ENCODE results near the gene CAMK4. TPM values are rescaled to one million over a fixed set of nuclear protein-coding genes. Genes with fewer than 3 reads are reported as not detected.

CAMK4 gene
- total RNA-seq, 1 donor from 2014 or later = 33.7 TPM

DNA sequence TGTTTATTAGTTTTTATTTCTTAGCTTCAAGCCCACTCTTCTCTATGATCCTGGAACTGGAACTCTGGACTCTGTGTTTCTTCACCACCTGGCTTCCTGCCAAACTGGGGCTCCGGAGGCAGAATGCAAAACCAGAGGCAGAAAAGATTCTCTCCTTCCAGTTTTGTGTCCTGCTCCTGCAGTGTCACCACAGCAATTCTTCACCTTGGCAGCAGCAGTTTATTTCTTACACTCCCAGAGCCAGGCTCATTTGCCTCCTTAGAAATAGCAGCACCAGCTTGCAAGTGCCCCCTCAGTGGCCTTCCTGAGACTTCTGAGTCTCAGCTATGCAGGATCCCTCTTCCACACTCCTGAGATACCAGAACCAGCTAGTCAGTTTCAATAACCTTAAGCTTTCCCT, 26.7 kb upstream of the CAMK4 start:
- H3K27me3 Mint-ChIP-seq (ENCODE audit: unreplicated experiment) = no peaks in the 10 kb centered on the region
- no peak overlapping the region for H3K4me3 Mint-ChIP-seq (ENCODE audit: unreplicated experiment)
- H3K27ac Mint-ChIP-seq (ENCODE audit: unreplicated experiment) = no peak overlapping the region
- no peak for TF ChIP-seq CTCF (IDR thresholded peaks at IDR 0.05; ENCODE audit: partially characterized antibody, unreplicated experiment)
- no peaks in the 10 kb centered on the region for H3K36me3 Mint-ChIP-seq (ENCODE audit: unreplicated experiment)
- no peaks in the 10 kb centered on the region for H3K4me1 Mint-ChIP-seq (ENCODE audit: low read depth, unreplicated experiment)
- DNase-seq = peak; percentile 14
- no peaks in the 10 kb centered on the region for H3K9me3 Mint-ChIP-seq (ENCODE audit: unreplicated experiment)

DNA sequence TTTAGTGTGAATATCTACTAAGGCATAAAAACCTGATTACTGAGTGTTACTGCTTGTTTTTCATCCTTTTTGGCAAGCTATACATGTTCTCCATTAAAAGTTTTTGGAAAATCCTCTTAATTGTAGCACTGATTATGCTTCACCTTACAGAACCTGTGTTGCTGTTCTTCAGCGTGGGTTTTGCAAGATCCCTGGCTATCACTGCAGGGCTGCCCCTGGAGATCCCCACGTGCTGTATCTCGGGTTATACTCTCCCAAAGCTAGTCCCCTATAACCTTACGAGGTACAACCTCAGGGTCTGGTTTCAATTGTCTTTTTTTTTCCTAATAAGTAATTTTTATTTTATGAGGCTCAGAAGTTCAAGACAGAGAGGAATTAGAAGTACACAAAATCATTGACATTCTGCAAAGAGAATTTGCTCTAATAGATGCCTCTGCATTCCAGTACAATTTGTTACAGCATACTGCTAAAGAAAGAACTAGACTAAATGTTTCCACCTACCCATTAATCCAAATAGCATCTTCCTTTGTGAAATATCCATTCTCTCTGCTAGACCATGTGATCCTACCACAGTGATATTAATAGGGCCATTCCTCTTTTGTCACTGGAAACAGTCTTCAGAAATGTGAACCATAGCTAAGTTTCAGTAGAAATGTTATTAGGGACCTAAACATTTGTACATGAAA, 25.8 kb upstream of the CAMK4 start:
- TF ChIP-seq CTCF (IDR thresholded peaks at IDR 0.05; ENCODE audit: partially characterized antibody, unreplicated experiment) = no peak
- no peaks in the 10 kb centered on the region for H3K4me1 Mint-ChIP-seq (ENCODE audit: low read depth, unreplicated experiment)

GRCh38 chr5:111200828-111201227, 23.4 kb upstream of the CAMK4 start:
- Mint-ChIP-seq H3K9me3 (ENCODE audit: unreplicated experiment) (no peaks in the 10 kb centered on the region), H3K4me1 (ENCODE audit: low read depth, unreplicated experiment) (peaks cover 4% of the 10 kb centered on the region), H3K4me3 (ENCODE audit: unreplicated experiment) (no peak overlapping the region), H3K27me3 (ENCODE audit: unreplicated experiment) (no peaks in the 10 kb centered on the region), H3K36me3 (ENCODE audit: unreplicated experiment) (no peaks in the 10 kb centered on the region), H3K27ac (ENCODE audit: unreplicated experiment) (no peak overlapping the region)
- no peak for DNase-seq
- TF ChIP-seq CTCF (IDR thresholded peaks at IDR 0.05; ENCODE audit: partially characterized antibody, unreplicated experiment) = no peak

More for the DNA sequence above, 25.8 kb upstream of the CAMK4 start:
- DNase-seq = no peak
- Mint-ChIP-seq H3K4me3 (ENCODE audit: unreplicated experiment) (no peak overlapping the region), H3K27ac (ENCODE audit: unreplicated experiment) (no peak overlapping the region), H3K9me3 (ENCODE audit: unreplicated experiment) (no peaks in the 10 kb centered on the region), H3K27me3 (ENCODE audit: unreplicated experiment) (no peaks in the 10 kb centered on the region), H3K36me3 (ENCODE audit: unreplicated experiment) (no peaks in the 10 kb centered on the region)

- no peaks in the 10 kb centered on the region for H3K36me3 Mint-ChIP-seq (ENCODE audit: unreplicated experiment)
- TF ChIP-seq CTCF (IDR thresholded peaks at IDR 0.05; ENCODE audit: partially characterized antibody, unreplicated experiment) = no peak
- H3K27me3 Mint-ChIP-seq (ENCODE audit: unreplicated experiment) = no peaks in the 10 kb centered on the region
- no peak for DNase-seq
- H3K4me1 Mint-ChIP-seq (ENCODE audit: low read depth, unreplicated experiment) = peaks cover 7% of the 10 kb centered on the region
- H3K27ac Mint-ChIP-seq (ENCODE audit: unreplicated experiment) = no peak overlapping the region
- H3K9me3 Mint-ChIP-seq (ENCODE audit: unreplicated experiment) = no peaks in the 10 kb centered on the region
- no peak overlapping the region for H3K4me3 Mint-ChIP-seq (ENCODE audit: unreplicated experiment)
Measured at GRCh38 chr5:111201705-111202104, 22.5 kb upstream of the CAMK4 start.

GRCh38 chr5:111211341-111211740, 12.8 kb upstream of the CAMK4 start:
- peaks cover 4% of the 10 kb centered on the region for H3K4me1 Mint-ChIP-seq (ENCODE audit: low read depth, unreplicated experiment)
- no peak overlapping the region for H3K27ac Mint-ChIP-seq (ENCODE audit: unreplicated experiment)
- no peak for DNase-seq
- H3K27me3 Mint-ChIP-seq (ENCODE audit: unreplicated experiment) = no peaks in the 10 kb centered on the region
- H3K9me3 Mint-ChIP-seq (ENCODE audit: unreplicated experiment) = peaks cover 4% of the 10 kb centered on the region
- TF ChIP-seq CTCF (IDR thresholded peaks at IDR 0.05; ENCODE audit: partially characterized antibody, unreplicated experiment) = no peak
- no peak overlapping the region for H3K4me3 Mint-ChIP-seq (ENCODE audit: unreplicated experiment)
- no peaks in the 10 kb centered on the region for H3K36me3 Mint-ChIP-seq (ENCODE audit: unreplicated experiment)

Measured in glutamatergic neuron (in vitro differentiated cells).